Suppressor macrophage (primary cell): ENCODE results near the gene NGF.
"Not testable (repeated sequence)": the region's sequence is repeated elsewhere in the genome, so short reads cannot be mapped to it uniquely, and the experiment has no call there.

Experiments used
- DNase-seq, 4 experiments: peaks; one replicate each; pipeline ENCODE4 v3.0.0-alpha.2; 2020 to 2022

NGF gene

GRCh38 chr1:115332813-115333608 is 5.0 kb downstream of the NGF start:
- peak; percentile 8 to 50 (median 40) for DNase-seq

- peak in 1 of 4 experiments; percentile 4 for DNase-seq
These were observed 6.3 kb downstream of the NGF start for GRCh38 chr1:115331558-115332331.

GRCh38 chr1:115330480-115331013 is 7.5 kb downstream of the NGF start:
- DNase-seq = no peak

GRCh38 chr1:115329965-115330364 is 8.1 kb downstream of the NGF start:
- DNase-seq = no peak

- DNase-seq = no peak
These were observed 10.8 kb downstream of the NGF start for GRCh38 chr1:115327270-115327669.

- DNase-seq = no peak
These were observed 11.6 kb downstream of the NGF start for GRCh38 chr1:115326419-115326818.

DNA sequence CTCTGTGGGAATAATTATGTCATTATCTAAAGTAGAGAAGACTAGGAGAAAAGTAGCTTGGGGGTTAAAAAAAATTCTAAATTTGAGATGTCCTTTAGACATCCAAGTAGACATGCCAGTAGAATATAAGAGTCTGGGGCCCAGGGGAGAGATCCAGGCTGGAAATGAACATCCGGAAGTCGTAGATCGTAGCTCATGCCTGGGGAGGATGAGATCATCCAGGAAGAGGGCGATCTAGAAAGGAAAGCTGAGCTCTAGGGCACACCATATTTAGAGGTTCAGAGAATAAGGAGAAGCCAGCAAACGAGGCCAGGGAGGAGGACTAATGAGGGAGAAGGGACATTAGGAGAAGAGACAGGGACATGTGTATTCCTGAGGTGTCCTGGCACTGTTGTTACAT is 12.2 kb downstream of the NGF start:
- no peak for DNase-seq

- no peak for DNase-seq
These were observed 13.2 kb downstream of the NGF start for GRCh38 chr1:115324649-115325420.

DNA sequence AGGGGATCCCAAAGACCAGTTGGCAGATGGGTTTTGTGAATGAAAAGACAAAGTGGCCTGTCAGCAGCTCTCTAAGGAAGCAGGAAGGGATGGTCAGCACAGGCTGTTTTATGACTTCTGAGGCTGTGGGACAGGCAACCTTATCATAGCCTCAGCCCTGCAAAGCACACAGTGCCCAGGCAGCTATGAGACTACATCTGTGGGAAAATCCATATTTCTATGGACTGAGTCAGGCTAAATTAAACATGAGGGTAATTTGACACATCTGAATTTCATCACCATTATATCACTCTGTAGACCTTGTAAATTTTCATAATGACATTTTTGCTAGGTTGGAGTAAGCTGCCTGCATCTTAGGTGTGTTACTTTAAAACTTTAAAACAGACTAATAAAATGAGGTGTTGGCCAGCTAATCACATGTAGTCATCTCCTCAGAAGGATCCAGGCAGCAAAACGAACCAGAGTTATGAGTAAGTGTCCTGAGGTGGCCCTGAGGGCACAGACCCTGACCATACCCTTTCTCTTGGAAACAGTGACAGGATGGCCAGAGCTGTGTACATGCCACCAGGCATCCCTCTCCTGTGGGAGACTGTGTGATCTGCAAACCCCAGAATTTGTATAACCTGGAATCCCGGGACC is 14.6 kb downstream of the NGF start:
- DNase-seq = no peak

DNA sequence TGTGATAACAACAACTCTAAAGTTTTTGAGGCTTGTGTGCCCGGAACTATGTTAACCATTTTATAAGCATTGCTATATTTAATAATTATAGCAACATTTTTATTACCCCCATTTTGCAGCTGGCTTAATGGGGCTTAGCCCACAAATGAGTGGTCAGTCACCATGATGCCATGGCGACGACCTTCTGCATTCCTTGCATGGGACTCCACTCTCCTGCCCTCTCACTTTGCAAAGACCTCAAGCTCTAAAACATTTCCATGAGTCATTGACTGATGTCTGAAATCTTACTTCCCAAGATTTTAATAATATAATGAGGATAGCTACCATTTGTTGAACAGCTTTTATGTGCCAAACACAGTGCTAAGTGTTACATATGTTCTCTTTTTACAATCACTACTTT is 15.4 kb downstream of the NGF start:
- no peak for DNase-seq

- DNase-seq = no peak
These were observed 17.7 kb downstream of the NGF start for GRCh38 chr1:115320377-115320776.

GRCh38 chr1:115319706-115320105 is 18.3 kb downstream of the NGF start:
- DNase-seq = no peak

GRCh38 chr1:115317101-115318012 is 20.7 kb downstream of the NGF start:
- DNase-seq = no peak

GRCh38 chr1:115314765-115315164 is 23.3 kb downstream of the NGF start:
- DNase-seq = no peak

- DNase-seq = no peak
These were observed 24.0 kb downstream of the NGF start for GRCh38 chr1:115314092-115314491.

GRCh38 chr1:115313182-115313581 is 24.9 kb downstream of the NGF start:
- DNase-seq = no peak

- DNase-seq = no peak
These were observed 25.3 kb downstream of the NGF start for GRCh38 chr1:115312742-115313141.

DNA sequence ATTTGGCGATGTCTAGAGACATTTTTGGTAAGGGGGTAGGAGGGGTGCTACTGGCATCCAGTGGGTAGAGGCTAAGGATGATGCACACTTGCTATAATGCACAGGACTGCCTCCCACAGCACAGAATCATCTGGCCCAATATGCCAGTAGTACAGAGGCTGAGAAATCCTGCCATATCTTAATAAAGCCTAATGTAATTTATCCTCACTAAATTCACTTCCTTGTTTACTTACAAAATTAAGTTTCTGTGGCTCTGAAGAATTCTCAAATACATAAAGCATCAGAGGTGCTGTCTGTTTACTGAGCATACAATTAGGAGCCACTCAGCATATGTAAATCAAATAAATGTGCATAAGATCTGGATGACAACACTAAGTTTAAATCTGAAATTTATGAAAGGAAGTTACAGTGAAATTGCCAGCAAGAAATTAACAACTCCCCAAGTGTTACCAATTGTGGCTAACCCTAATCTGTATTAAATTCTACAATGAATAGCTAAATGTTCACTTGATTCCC is 26.5 kb downstream of the NGF start:
- DNase-seq = no peak

- no peak for DNase-seq
These were observed 27.2 kb downstream of the NGF start for GRCh38 chr1:115310581-115311473.

DNA sequence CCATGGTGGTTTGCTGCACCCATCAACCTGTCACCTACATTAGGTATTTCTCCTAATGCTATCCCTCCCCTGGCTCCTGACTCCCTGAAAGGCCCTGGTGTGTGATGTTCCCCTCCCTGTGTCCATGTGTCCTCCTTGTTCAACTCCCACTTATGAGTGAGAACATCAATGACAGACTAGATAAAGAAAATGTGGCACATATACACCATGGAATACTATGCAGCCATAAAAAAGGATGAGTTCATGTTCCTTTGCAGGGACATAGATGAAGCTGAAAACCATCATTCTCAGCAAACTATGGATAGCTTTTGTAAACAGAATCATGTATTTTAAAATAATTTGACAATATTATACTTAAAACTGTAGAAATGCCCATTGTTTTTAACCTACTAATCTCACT is 28.5 kb downstream of the NGF start:
- not testable (repeated sequence) for DNase-seq
